ENCODE measurements around the gene EXD2. TPM values are rescaled to one million over a fixed set of nuclear protein-coding genes. Genes with fewer than 3 reads are reported as not detected.

EXD2 gene
- total RNA-seq, 1 experiment from 2014 or later: 26.2 TPM

DNA sequence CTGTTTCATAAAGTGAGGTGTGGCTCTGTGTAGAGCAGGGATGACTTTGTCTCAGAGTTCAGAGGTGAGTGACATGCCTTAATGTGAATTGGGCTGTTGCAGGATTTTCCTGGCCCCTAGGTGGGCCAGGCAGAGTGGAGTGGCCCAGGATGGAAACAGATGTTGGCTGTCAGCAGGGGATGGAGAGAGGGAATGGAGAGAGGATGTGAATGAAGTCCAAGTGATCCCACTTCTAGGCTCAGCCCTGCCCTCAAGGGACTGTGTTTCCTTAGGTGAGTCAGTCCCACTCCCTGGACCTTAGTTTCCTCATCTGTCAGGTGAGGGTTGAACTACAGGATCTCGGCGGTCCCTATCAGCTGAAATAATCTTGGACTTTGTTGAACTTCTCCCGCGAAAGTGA is 76.2 kb downstream of the EXD2 start:
- H3K27ac Mint-ChIP-seq: no peak overlapping the region
- CTCF ChIA-PET: interaction anchor here (0.8 to 1.0 kb wide), 2 partner anchors 20 kb away, joined by 3 to 4 read pairs; no protein-coding TSS in a partner anchor
- H3K4me1 Mint-ChIP-seq: peaks cover 2% of the 10 kb centered on the region
- POLR2A ChIA-PET: no interaction called here
- no peak overlapping the region for H3K4me3 Mint-ChIP-seq
- DNase-seq (ENCODE audit: low spot score): no peak
- ATAC-seq: no peak
- peaks cover 4% of the 10 kb centered on the region for H3K27me3 Mint-ChIP-seq (ENCODE audit: low read depth)
- H3K9me3 Mint-ChIP-seq: no peaks in the 10 kb centered on the region
- no peaks in the 10 kb centered on the region for H3K36me3 Mint-ChIP-seq
- TF ChIP-seq NR1H2 (CRISPR knock-in tag; IDR thresholded peaks at IDR 0.05): no peak

DNA sequence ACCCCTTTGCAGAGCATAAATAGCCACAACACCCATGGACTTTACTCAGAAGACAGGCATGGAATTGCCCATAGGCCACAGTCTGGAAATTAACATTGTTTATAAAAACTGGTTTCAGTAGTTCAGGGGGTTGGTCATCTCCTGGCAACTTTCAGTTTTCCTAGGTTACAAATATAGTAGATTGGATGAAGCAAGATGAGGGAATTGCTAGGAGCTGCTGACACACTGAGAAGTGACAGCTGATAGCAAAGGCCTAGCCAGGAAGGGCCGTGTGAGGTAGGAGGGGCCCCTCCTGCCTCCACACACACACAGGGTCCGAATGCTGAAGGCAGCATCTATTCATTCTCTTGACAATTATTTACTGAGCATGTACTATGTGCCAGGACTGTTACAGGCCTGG is 76.9 kb downstream of the EXD2 start:
- ChIA-PET CTCF (interaction anchor here (0.5 to 1.0 kb wide), 2 partner anchors 20 to 102 kb away, joined by 3 to 4 read pairs; no protein-coding TSS in a partner anchor), POLR2A (no interaction called here)
- TF ChIP-seq, protein P1, sequence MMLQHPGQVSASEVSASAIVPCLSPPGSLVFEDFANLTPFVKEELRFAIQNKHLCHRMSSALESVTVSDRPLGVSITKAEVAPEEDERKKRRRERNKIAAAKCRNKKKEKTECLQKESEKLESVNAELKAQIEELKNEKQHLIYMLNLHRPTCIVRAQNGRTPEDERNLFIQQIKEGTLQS (CRISPR knock-in tag; conservative IDR thresholded peaks at IDR 0.05): no peak
- TF ChIP-seq, protein P2, sequence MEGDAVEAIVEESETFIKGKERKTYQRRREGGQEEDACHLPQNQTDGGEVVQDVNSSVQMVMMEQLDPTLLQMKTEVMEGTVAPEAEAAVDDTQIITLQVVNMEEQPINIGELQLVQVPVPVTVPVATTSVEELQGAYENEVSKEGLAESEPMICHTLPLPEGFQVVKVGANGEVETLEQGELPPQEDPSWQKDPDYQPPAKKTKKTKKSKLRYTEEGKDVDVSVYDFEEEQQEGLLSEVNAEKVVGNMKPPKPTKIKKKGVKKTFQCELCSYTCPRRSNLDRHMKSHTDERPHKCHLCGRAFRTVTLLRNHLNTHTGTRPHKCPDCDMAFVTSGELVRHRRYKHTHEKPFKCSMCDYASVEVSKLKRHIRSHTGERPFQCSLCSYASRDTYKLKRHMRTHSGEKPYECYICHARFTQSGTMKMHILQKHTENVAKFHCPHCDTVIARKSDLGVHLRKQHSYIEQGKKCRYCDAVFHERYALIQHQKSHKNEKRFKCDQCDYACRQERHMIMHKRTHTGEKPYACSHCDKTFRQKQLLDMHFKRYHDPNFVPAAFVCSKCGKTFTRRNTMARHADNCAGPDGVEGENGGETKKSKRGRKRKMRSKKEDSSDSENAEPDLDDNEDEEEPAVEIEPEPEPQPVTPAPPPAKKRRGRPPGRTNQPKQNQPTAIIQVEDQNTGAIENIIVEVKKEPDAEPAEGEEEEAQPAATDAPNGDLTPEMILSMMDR (IDR thresholded peaks at IDR 0.05): no peak
- TF ChIP-seq ZNF219 (CRISPR knock-in tag; IDR thresholded peaks at IDR 0.05; ENCODE audit: borderline replicate concordance): no peak
- TF ChIP-seq, protein P3, sequence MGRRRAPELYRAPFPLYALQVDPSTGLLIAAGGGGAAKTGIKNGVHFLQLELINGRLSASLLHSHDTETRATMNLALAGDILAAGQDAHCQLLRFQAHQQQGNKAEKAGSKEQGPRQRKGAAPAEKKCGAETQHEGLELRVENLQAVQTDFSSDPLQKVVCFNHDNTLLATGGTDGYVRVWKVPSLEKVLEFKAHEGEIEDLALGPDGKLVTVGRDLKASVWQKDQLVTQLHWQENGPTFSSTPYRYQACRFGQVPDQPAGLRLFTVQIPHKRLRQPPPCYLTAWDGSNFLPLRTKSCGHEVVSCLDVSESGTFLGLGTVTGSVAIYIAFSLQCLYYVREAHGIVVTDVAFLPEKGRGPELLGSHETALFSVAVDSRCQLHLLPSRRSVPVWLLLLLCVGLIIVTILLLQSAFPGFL (CRISPR knock-in tag; IDR thresholded peaks at IDR 0.05; ENCODE audit: borderline replicate concordance): no peak
- TF ChIP-seq, protein P4, sequence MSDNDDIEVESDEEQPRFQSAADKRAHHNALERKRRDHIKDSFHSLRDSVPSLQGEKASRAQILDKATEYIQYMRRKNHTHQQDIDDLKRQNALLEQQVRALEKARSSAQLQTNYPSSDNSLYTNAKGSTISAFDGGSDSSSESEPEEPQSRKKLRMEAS (CRISPR knock-in tag; IDR thresholded peaks at IDR 0.05): no peak
- no peak for TF ChIP-seq ZNF263 (CRISPR knock-in tag; IDR thresholded peaks at IDR 0.05; ENCODE audit: low read depth)
- Mint-ChIP-seq H3K27me3 (ENCODE audit: low read depth) (no peaks in the 10 kb centered on the region), H3K36me3 (no peaks in the 10 kb centered on the region), H3K9me3 (no peaks in the 10 kb centered on the region), H3K27ac (no peak overlapping the region), H3K4me3 (no peak overlapping the region), H3K4me1 (no peaks in the 10 kb centered on the region)
- no peak for DNase-seq (ENCODE audit: low spot score)
- no peak for ATAC-seq

DNA sequence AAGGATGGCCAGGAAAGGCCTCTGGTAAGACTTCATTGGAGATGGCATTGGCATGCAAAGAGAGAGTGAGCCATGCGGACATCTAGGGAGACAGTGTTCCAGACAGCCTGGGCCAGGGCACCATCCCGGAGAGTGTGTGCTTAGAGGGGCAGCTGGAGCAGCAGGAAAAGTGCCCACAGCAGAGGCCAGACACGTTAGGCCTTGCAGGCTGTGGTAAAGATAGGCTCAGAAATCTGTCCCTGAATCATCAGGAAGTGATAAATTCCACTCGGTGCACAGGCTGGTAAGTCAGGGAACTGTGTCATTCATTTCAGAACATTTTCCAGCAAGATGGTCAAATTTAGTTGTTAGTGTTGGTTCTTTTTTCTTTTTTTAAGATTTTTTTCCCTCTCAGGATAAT is 77.5 kb downstream of the EXD2 start:
- POLR2A ChIA-PET: no interaction called here
- DNase-seq (ENCODE audit: low spot score) (no peak), ATAC-seq (no peak)
- H3K4me3 Mint-ChIP-seq: no peak overlapping the region
- H3K27ac Mint-ChIP-seq: no peak overlapping the region
- no peaks in the 10 kb centered on the region for H3K4me1 Mint-ChIP-seq
- no peak for TF ChIP-seq RORB (CRISPR knock-in tag; IDR thresholded peaks at IDR 0.05)
- no peak for TF ChIP-seq FOXJ3 (CRISPR knock-in tag; IDR thresholded peaks at IDR 0.05; ENCODE audit: borderline replicate concordance)
- TF ChIP-seq SMAD3 (CRISPR knock-in tag; IDR thresholded peaks at IDR 0.05; ENCODE audit: borderline replicate concordance): no peak
- no peak for TF ChIP-seq CREM (CRISPR knock-in tag; IDR thresholded peaks at IDR 0.05)
- TF ChIP-seq, protein P1 (CRISPR knock-in tag; conservative IDR thresholded peaks at IDR 0.05): no peak
- TF ChIP-seq JUN (CRISPR knock-in tag; IDR thresholded peaks at IDR 0.05): no peak
- no peaks in the 10 kb centered on the region for H3K27me3 Mint-ChIP-seq (ENCODE audit: low read depth)
- CTCF ChIA-PET: no interaction called here
- H3K36me3 Mint-ChIP-seq: no peaks in the 10 kb centered on the region
- no peaks in the 10 kb centered on the region for H3K9me3 Mint-ChIP-seq

DNA sequence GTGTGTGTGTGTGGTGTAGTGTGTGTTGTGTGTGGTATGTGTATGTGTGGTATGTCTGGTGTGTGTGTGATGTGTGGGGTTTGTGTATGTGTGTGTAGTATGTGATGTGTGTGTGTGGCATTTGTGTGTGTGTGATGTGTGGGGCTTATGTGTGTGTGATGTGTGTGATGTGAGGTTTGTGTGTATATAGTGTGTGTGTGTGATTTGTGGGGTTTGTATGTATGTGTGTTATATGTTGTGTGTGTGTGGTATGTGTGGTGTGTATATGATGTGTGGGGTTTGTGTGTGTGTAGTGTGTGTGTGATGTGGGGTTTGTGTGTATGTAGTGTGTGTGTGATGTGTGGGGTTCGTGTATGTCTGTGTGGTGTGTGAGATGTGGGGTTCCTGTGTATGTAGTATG is 78.1 kb downstream of the EXD2 start:
- DNase-seq (ENCODE audit: low spot score): no peak
- POLR2A ChIA-PET: no interaction called here
- CTCF ChIA-PET: interaction anchor here (0.6 to 2.2 kb wide), 2 partner anchors 9 to 39 kb away, joined by 3 to 8 read pairs; no protein-coding TSS in a partner anchor
- Mint-ChIP-seq H3K27me3 (ENCODE audit: low read depth) (no peaks in the 10 kb centered on the region), H3K27ac (no peak overlapping the region), H3K4me3 (no peak overlapping the region), H3K4me1 (no peaks in the 10 kb centered on the region), H3K36me3 (no peaks in the 10 kb centered on the region), H3K9me3 (no peaks in the 10 kb centered on the region)
- TF ChIP-seq, protein P3 (CRISPR knock-in tag; IDR thresholded peaks at IDR 0.05; ENCODE audit: borderline replicate concordance): no peak
- TF ChIP-seq, protein P4 (CRISPR knock-in tag; IDR thresholded peaks at IDR 0.05): no peak
- TF ChIP-seq ATF1 (CRISPR knock-in tag; IDR thresholded peaks at IDR 0.05) (no peak), HMGA2 (CRISPR knock-in tag; IDR thresholded peaks at IDR 0.05) (no peak), ZNF317 (CRISPR knock-in tag; IDR thresholded peaks at IDR 0.05; ENCODE audit: borderline replicate concordance, low read depth) (no peak), NFATC4 (CRISPR knock-in tag; IDR thresholded peaks at IDR 0.05) (no peak), CREM (CRISPR knock-in tag; IDR thresholded peaks at IDR 0.05) (no peak), ELF4 (CRISPR knock-in tag; IDR thresholded peaks at IDR 0.05; ENCODE audit: low read depth) (no peak), SOX15 (CRISPR knock-in tag; IDR thresholded peaks at IDR 0.05) (no peak), NR3C1 (CRISPR knock-in tag; conservative IDR thresholded peaks at IDR 0.05; ENCODE audit: low read depth) (no peak), NR1H2 (CRISPR knock-in tag; IDR thresholded peaks at IDR 0.05) (no peak), ETV6 (CRISPR knock-in tag; IDR thresholded peaks at IDR 0.05) (no peak), SP1 (CRISPR knock-in tag; conservative IDR thresholded peaks at IDR 0.05) (no peak), ESRRA (CRISPR knock-in tag; IDR thresholded peaks at IDR 0.05; ENCODE audit: borderline replicate concordance) (no peak), TEAD1 (CRISPR knock-in tag; IDR thresholded peaks at IDR 0.05) (no peak), CREB1 (CRISPR knock-in tag; IDR thresholded peaks at IDR 0.05) (no peak), ZNF671 (CRISPR knock-in tag; IDR thresholded peaks at IDR 0.05) (no peak), NFE2L1 (CRISPR knock-in tag; IDR thresholded peaks at IDR 0.05) (no peak)
- no peak for ATAC-seq
